GM12878 (cell line): ENCODE results near the gene ABHD14A. TPM values are rescaled to one million over a fixed set of nuclear protein-coding genes. Genes with fewer than 3 reads are reported as not detected.

ENCODE experiments used
- ATAC-seq: fragments of 200-7000 bp; cut with Tn5 transposase; 3 replicates; pipeline ENCODE4 v1.9.1; 2020; ENCODE audit warnings: mild to moderate bottlenecking, moderate library complexity
- BruUV-seq: library from RNA; stranded (reverse); fragments of 400-500 nt; replicated peaks from 2 replicates; lab custom pipeline; 2021; lab: Mats Ljungman, UMichigan
- CTCF ChIA-PET: fragments of 300-600 bp; sonication (Branson Sonifier 250); formaldehyde crosslinking; extraction: SDS; loops from one replicate; lab custom pipeline; 2021; ENCODE audit warnings: inconsistent platforms; lab: Yijun Ruan, JAX
- POLR2A ChIA-PET: fragments of 350-600 bp; formaldehyde crosslinking; extraction: SDS; loops from one replicate; lab custom pipeline; 2021; ENCODE audit warnings: inconsistent platforms; lab: Charles Lee
- RAD21 ChIA-PET: fragments of 300-600 bp; sonication (Branson Sonifier 250); formaldehyde crosslinking; loops from one replicate; lab custom pipeline; 2023; ENCODE audit warnings: antibody characterized with exemption; ENCODE audit not compliant: unreplicated experiment; lab: Charles Lee
- SMC1A ChIA-PET: fragments of 300-600 bp; sonication (Branson Sonifier 250); formaldehyde crosslinking; loops from one replicate; lab custom pipeline; 2023; ENCODE audit not compliant: unreplicated experiment, uncharacterized antibody; lab: Charles Lee
- DNase-seq: peaks from one replicate; pipeline ENCODE4 v3.0.0-alpha.2; 2011; ENCODE audit warnings: low read depth, low spot score
- FAIRE-seq: peaks from 3 replicates; lab custom pipeline; 2011; peaks lifted over from hg19 to GRCh38; lab: Jason Lieb, UNC
- H2AFZ ChIP-seq: 2 replicates; pipeline ENCODE4 v1.6.0; 2011; ENCODE audit warnings: low read depth, low read length, control low read depth; ENCODE audit not compliant: control insufficient read depth
- H3K27ac ChIP-seq: 2 replicates; pipeline ENCODE4 v1.5.1; 2011; ENCODE audit warnings: control low read depth; ENCODE audit not compliant: control insufficient read depth, insufficient read depth
- H3K27me3 ChIP-seq, 2 experiments: replicated peaks in 1 of 2; 2 replicates each; pipeline versions ENCODE4 v1.6.0 to v1.6.1; 2011; ENCODE audit warnings: low read length in 1 of 2; ENCODE audit not compliant: control insufficient read depth in 2 of 2, insufficient read depth in 2 of 2
- H3K36me3 ChIP-seq, 2 experiments: 2 replicates each; pipeline ENCODE4 v1.5.1; 2011; ENCODE audit warnings: low read length in 1 of 2; ENCODE audit not compliant: control insufficient read depth in 2 of 2, insufficient read depth in 2 of 2
- H3K4me1 ChIP-seq: 2 replicates; pipeline ENCODE4 v1.6.1; 2011; ENCODE audit warnings: mild to moderate bottlenecking, low read length, moderate library complexity, mixed read lengths; ENCODE audit not compliant: control insufficient read depth, insufficient read depth
- H3K4me2 ChIP-seq: 2 replicates; pipeline ENCODE4 v1.6.0; 2011; ENCODE audit warnings: control low read depth; ENCODE audit not compliant: control insufficient read depth, insufficient read depth
- H3K4me3 ChIP-seq: fragments of 200-600 bp; sonication (generic); 2 replicates; pipeline ENCODE4 v1.5.1; 2016
- H3K79me2 ChIP-seq: 2 replicates; pipeline ENCODE4 v1.6.0; 2011; ENCODE audit warnings: low read length; ENCODE audit not compliant: control insufficient read depth, insufficient read depth
- H3K9ac ChIP-seq: 2 replicates; pipeline ENCODE4 v1.8.0; 2011; ENCODE audit warnings: low read length, control low read depth, mixed read lengths; ENCODE audit not compliant: control insufficient read depth, insufficient read depth
- H3K9me3 ChIP-seq: replicated peaks from 3 replicates; pipeline ENCODE4 v1.5.1; 2011; ENCODE audit warnings: mild to moderate bottlenecking, low read length; ENCODE audit not compliant: control insufficient read depth, insufficient read depth
- H4K20me1 ChIP-seq: 2 replicates; pipeline ENCODE4 v1.6.0; 2011; ENCODE audit not compliant: control insufficient read depth, insufficient read depth
- BCL3 ChIP-seq: IDR thresholded peaks from 2 replicates; pipeline ENCODE4 v1.6.1; 2011; ENCODE audit warnings: borderline replicate concordance, low read depth, mild to moderate bottlenecking, moderate library complexity, low read length; ENCODE audit not compliant: insufficient read depth, poor library complexity, severe bottlenecking
- CHD2 ChIP-seq: IDR thresholded peaks from 2 replicates; pipeline ENCODE4 v1.6.1; 2011; ENCODE audit warnings: low read depth, low read length, improper control_type of control experiment, borderline replicate concordance
- DPF2 ChIP-seq: fragments of 450-650 bp; IDR thresholded peaks from 2 replicates; pipeline ENCODE4 v1.6.1; 2017; ENCODE audit warnings: mild to moderate bottlenecking
- MEF2B ChIP-seq: fragments of 450-650 bp; IDR thresholded peaks from 2 replicates; pipeline ENCODE4 v1.6.1; 2018; ENCODE audit warnings: mild to moderate bottlenecking, moderate library complexity; ENCODE audit not compliant: partially characterized antibody, poor library complexity, severe bottlenecking
- MXI1 ChIP-seq: fragments of 150-350 bp; IDR thresholded peaks from 2 replicates; pipeline ENCODE4 v1.6.1; 2011; ENCODE audit warnings: low read depth, mild to moderate bottlenecking, inconsistent platforms, low read length, improper control_type of control experiment
- RFX5 ChIP-seq: IDR thresholded peaks from 2 replicates; pipeline ENCODE4 v1.6.1; 2011; ENCODE audit warnings: low read depth, low read length, improper control_type of control experiment
- RUNX3 ChIP-seq: IDR thresholded peaks from 2 replicates; pipeline ENCODE4 v1.6.1; 2012; ENCODE audit warnings: low read length, inconsistent platforms
- SP1 ChIP-seq: IDR thresholded peaks from one replicate; pipeline ENCODE4 v1.6.1; 2011; ENCODE audit warnings: low read depth, low read length
- SREBF1 ChIP-seq: IDR thresholded peaks from 2 replicates; pipeline ENCODE4 v1.6.1; 2012; ENCODE audit warnings: mild to moderate bottlenecking, low read length
- SREBF2 ChIP-seq: IDR thresholded peaks from 2 replicates; pipeline ENCODE4 v1.6.1; 2012; ENCODE audit warnings: mild to moderate bottlenecking, low read length
- ZNF274 ChIP-seq: IDR thresholded peaks from one replicate; pipeline ENCODE4 v1.8.0; 2011; ENCODE audit not compliant: insufficient read length, insufficient read depth
- ZZZ3 ChIP-seq: IDR thresholded peaks from 2 replicates; pipeline ENCODE4 v1.6.1; 2011; ENCODE audit warnings: low read depth; ENCODE audit not compliant: control insufficient read depth, insufficient read length
- WGBS: methylation state at CpG from one replicate; pipeline ENCODE4 v1.1.6; 2016; ENCODE audit warnings: low lambda C conversion rate; ENCODE audit not compliant: insufficient replicate concordance, insufficient coverage; ENCODE audit errors: missing lambda C conversion rate; 5-methylcytosine and 5-hydroxymethylcytosine counted together
- in situ Hi-C: fragments of 300-500 bp; cut with MboI; formaldehyde crosslinking; loops from 9 replicates; pipeline ENCODE4 v1.14.3; 2018; ENCODE audit warnings: mixed read lengths
- intact Hi-C: fragments of 100-400 bp; cut with micrococcal nuclease; formaldehyde crosslinking; loops from one replicate; pipeline ENCODE4 v1.14.2; 2022; ENCODE audit not compliant: unreplicated experiment
- polyA plus RNA-seq, 11 experiments: library from polyadenylated mRNA; depleted of rRNA in 4 of 11; unstranded in 6 of 11; stranded (reverse) in 5 of 11; fragments of >200 nt; fragmentation: Nextera tagmentation in 4 of 11; fragmentation: Illumina TruSeq in 1 of 11; extraction: Ambion mirVana in 4 of 11; extraction: Trizol in 1 of 11; gene quantifications; 1 replicate in 1 of 11; 2 replicates in 10 of 11; pipeline versions ENCODE4 v1.2.1 to v1.2.3, GENCODE V29; 2011 to 2016; ENCODE audit warnings: inconsistent platforms in 2 of 11, missing spikeins in 2 of 11, low read depth in 1 of 11
- total RNA-seq, 4 experiments: library from RNA; depleted of rRNA in 3 of 4; stranded (reverse); fragments of >200 nt in 3 of 4; fragmentation: Illumina TruSeq in 1 of 4; extraction: Trizol in 1 of 4; gene quantifications; 2 replicates each; pipeline versions ENCODE4 v1.2.1 to v1.2.3, GENCODE V29; 2013 to 2021
- TF ChIP-seq, protein P1 (sequence below): IDR thresholded peaks from 2 replicates; pipeline ENCODE4 v1.6.1; 2011; ENCODE audit warnings: low read depth, low read length, improper control_type of control experiment, borderline replicate concordance
- TF ChIP-seq, protein P2 (sequence below), 3 experiments: IDR thresholded peaks in 2 of 3; conservative IDR thresholded peaks in 1 of 3; 2 replicates each; pipeline ENCODE4 v1.5.1; 2011; ENCODE audit warnings: low read depth in 3 of 3, low read length in 3 of 3, mild to moderate bottlenecking in 3 of 3, control low read depth in 2 of 3, moderate library complexity in 2 of 3, inconsistent platforms in 1 of 3, mixed read lengths in 1 of 3; ENCODE audit not compliant: control insufficient read depth in 2 of 3, insufficient read depth in 1 of 3; ENCODE audit errors: extremely low read depth in 1 of 3

The ABHD14A gene
- total and polyA plus RNA-seq, 10 of the 15 experiments (the other 5 are each of a cell fraction or from before 2014, with no cell fraction given) = 1.2 to 27.0 (median 7.9) TPM

DNA sequence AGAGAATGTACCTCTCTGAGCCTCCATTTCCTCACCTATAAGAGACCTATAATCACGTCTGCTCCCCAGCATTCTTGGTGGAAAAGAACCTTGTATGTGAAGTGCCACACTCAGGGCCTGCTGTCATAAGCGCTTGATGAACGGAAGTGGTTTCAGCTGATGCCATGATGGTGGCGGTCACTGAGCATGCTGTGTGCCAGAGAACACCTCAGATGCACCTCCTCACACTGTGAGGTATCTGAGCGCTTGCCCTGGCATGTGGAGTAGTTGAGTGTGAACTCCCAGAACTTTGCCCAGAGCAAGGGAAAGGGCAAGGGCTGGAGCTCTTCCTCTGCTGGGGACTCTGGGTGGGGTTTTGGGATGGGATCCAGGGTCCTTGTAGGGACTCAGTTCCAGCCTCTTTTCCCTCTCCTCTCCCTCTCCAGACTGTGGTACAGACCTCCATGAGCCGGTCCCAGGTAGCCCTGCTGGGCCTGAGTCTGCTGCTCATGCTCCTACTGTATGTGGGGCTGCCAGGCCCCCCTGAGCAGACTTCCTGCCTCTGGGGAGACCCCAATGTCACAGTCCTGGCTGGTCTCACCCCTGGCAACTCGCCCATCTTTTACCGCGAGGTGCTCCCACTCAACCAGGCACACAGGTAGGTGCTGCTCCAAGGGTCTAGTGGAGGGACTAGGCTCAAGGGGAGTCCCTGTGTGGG is 2.7 kb downstream of the ABHD14A start:
- FAIRE-seq (no peak), DNase-seq (no peak), ATAC-seq (no peak)
- H3K79me2 ChIP-seq = peaks cover 8% of the 10 kb centered on the region
- no peaks in the 10 kb centered on the region for H3K36me3 ChIP-seq
- no peak overlapping the region for H2AFZ ChIP-seq
- RAD21 ChIA-PET = interaction anchor here (1.4 kb wide), 1 partner anchor 36 kb away, joined by 3 read pairs; the partner anchor contains the start of genes PARP3 and RRP9
- intact Hi-C loops = no loop called here
- TF ChIP-seq SREBF1 (no peak), ZNF274 (no peak), MXI1 (no peak), RUNX3 (no peak), MEF2B (no peak), DPF2 (no peak), ZZZ3 (no peak), RFX5 (no peak), BCL3 (no peak), CHD2 (no peak), SREBF2 (no peak), SP1 (no peak)
- TF ChIP-seq, protein P1, sequence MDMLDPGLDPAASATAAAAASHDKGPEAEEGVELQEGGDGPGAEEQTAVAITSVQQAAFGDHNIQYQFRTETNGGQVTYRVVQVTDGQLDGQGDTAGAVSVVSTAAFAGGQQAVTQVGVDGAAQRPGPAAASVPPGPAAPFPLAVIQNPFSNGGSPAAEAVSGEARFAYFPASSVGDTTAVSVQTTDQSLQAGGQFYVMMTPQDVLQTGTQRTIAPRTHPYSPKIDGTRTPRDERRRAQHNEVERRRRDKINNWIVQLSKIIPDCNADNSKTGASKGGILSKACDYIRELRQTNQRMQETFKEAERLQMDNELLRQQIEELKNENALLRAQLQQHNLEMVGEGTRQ = no peak
- TF ChIP-seq, protein P2, sequence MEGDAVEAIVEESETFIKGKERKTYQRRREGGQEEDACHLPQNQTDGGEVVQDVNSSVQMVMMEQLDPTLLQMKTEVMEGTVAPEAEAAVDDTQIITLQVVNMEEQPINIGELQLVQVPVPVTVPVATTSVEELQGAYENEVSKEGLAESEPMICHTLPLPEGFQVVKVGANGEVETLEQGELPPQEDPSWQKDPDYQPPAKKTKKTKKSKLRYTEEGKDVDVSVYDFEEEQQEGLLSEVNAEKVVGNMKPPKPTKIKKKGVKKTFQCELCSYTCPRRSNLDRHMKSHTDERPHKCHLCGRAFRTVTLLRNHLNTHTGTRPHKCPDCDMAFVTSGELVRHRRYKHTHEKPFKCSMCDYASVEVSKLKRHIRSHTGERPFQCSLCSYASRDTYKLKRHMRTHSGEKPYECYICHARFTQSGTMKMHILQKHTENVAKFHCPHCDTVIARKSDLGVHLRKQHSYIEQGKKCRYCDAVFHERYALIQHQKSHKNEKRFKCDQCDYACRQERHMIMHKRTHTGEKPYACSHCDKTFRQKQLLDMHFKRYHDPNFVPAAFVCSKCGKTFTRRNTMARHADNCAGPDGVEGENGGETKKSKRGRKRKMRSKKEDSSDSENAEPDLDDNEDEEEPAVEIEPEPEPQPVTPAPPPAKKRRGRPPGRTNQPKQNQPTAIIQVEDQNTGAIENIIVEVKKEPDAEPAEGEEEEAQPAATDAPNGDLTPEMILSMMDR (IDR thresholded peaks at IDR 0.05 in 2 of 3, conservative IDR thresholded peaks at IDR 0.05 in 1 of 3; ENCODE audit: control insufficient read depth in 2 of 3, extremely low read depth in 1 of 3, insufficient read depth in 1 of 3, low read depth in 3 of 3, low read length in 3 of 3) = no peak
- H4K20me1 ChIP-seq = no peaks in the 10 kb centered on the region
- no peaks in the 10 kb centered on the region for H3K27me3 ChIP-seq
- SMC1A ChIA-PET = no interaction called here
- in situ Hi-C loops = no loop called here
- WGBS = 87% methylated on average over 9 of the region's 9 CpGs
- no peak overlapping the region for H3K4me3 ChIP-seq
- H3K4me2 ChIP-seq = no peak overlapping the region
- no TSS peak for BruUV-seq
- CTCF ChIA-PET = interaction anchor here (5.3 kb wide), 1 partner anchor 34 kb away, joined by 79 read pairs; the partner anchor contains the start of genes PARP3 and RRP9
- no peak overlapping the region for H3K27ac ChIP-seq
- POLR2A ChIA-PET = no interaction called here
- no peak overlapping the region for H3K9ac ChIP-seq
- peaks cover 18% of the 10 kb centered on the region for H3K4me1 ChIP-seq
- no peaks in the 10 kb centered on the region for H3K9me3 ChIP-seq
